SK-N-SH (cell line): ENCODE measurements around the gene CST3. TPM values are rescaled to one million over a fixed set of nuclear protein-coding genes. Genes with fewer than 3 reads are reported as not detected.

Experiments used
- CTCF ChIA-PET: fragments of 300-600, 350-600 bp; formaldehyde crosslinking; extraction: SDS; loops from one replicate; lab custom pipeline; 2021; lab: Yijun Ruan, JAX
- POLR2A ChIA-PET: fragments of 350-600 bp; sonication (Branson Sonifier 250); formaldehyde crosslinking; extraction: SDS; loops from one replicate; lab custom pipeline; 2020; ENCODE audit warnings: antibody characterized with exemption, inconsistent platforms; lab: Yijun Ruan, JAX
- DNase-seq: peaks from one replicate; pipeline ENCODE4 v3.0.0; 2012
- H2AFZ ChIP-seq: fragments of 200-600 bp; sonication (generic); 2 replicates; pipeline ENCODE4 v1.8.1; 2016; ENCODE audit warnings: antibody characterized with exemption, mild to moderate bottlenecking, low read depth
- H3F3A ChIP-seq: fragments of 200-600 bp; sonication (generic); replicated peaks from 2 replicates; pipeline ENCODE3; 2016; ENCODE audit warnings: antibody characterized with exemption, mild to moderate bottlenecking; ENCODE audit not compliant: insufficient read depth
- H3K27ac ChIP-seq, 2 experiments: fragments of 200-500 bp in 1 of 2; fragments of 200-600 bp in 1 of 2; sonication (Bioruptor generic) in 1 of 2; sonication (generic), shearing (Covaris generic) in 1 of 2; 2 replicates each; pipeline versions ENCODE4 v1.5.1 to v1.6.1; 2014 to 2016; ENCODE audit warnings: low read depth in 2 of 2, inconsistent platforms in 1 of 2, low read length in 1 of 2, mild to moderate bottlenecking in 1 of 2, mixed read lengths in 1 of 2
- H3K27me3 ChIP-seq: fragments of 200-600 bp; sonication (generic), shearing (Covaris generic); 2 replicates; pipeline ENCODE4 v1.6.1; 2016; ENCODE audit warnings: mixed run types; ENCODE audit not compliant: insufficient read depth
- H3K36me3 ChIP-seq, 2 experiments: fragments of 200-500 bp in 1 of 2; fragments of 200-600 bp in 1 of 2; sonication (Bioruptor generic) in 1 of 2; sonication (generic) in 1 of 2; replicated peaks in 1 of 2; 2 replicates each; pipeline versions ENCODE3 to v1.5.1; 2014 to 2016; ENCODE audit warnings: low read length in 1 of 2, mild to moderate bottlenecking in 1 of 2; ENCODE audit not compliant: insufficient read depth in 2 of 2, control insufficient read depth in 1 of 2
- H3K4me1 ChIP-seq, 2 experiments: fragments of 200-500 bp in 1 of 2; fragments of 200-600 bp in 1 of 2; sonication (Bioruptor generic) in 1 of 2; sonication (generic), shearing (Covaris generic) in 1 of 2; 2 replicates each; pipeline versions ENCODE4 v1.5.1 to v1.6.1; 2014 to 2016; ENCODE audit warnings: low read depth in 1 of 2, low read length in 1 of 2, mixed run types in 1 of 2; ENCODE audit not compliant: insufficient read depth in 2 of 2, control insufficient read depth in 1 of 2
- H3K4me2 ChIP-seq: fragments of 200-600 bp; sonication (generic), shearing (Covaris generic); 2 replicates; pipeline ENCODE4 v1.6.1; 2017; ENCODE audit warnings: mixed run types
- H3K4me3 ChIP-seq, 2 experiments: fragments of 200-500 bp in 1 of 2; fragments of 200-600 bp in 1 of 2; sonication (Bioruptor generic) in 1 of 2; sonication (generic), shearing (Covaris generic) in 1 of 2; 2 replicates each; pipeline versions ENCODE4 v1.5.1 to v1.8.1; 2014 to 2016; ENCODE audit warnings: low read depth in 2 of 2, inconsistent platforms in 1 of 2, low read length in 1 of 2, mild to moderate bottlenecking in 1 of 2, mixed read lengths in 1 of 2, moderate library complexity in 1 of 2
- H3K79me2 ChIP-seq: fragments of 200-600 bp; sonication (generic); 2 replicates; pipeline ENCODE4 v1.8.1; 2017; ENCODE audit warnings: mild to moderate bottlenecking; ENCODE audit not compliant: insufficient read depth
- H3K9ac ChIP-seq: fragments of 200-600 bp; sonication (generic); 2 replicates; pipeline ENCODE4 v1.6.1; 2017; ENCODE audit warnings: mixed run types
- H3K9me2 ChIP-seq: fragments of 200-600 bp; sonication (generic); 2 replicates; pipeline ENCODE4 v1.6.1; 2017; ENCODE audit warnings: mixed run types
- H3K9me3 ChIP-seq: fragments of 200-600 bp; sonication (generic); 2 replicates; pipeline ENCODE4 v1.6.1; 2017; ENCODE audit warnings: mixed run types, mild to moderate bottlenecking, moderate library complexity
- H4K20me1 ChIP-seq: fragments of 200-600 bp; sonication (generic); 2 replicates; pipeline ENCODE4 v1.6.1; 2017; ENCODE audit warnings: mild to moderate bottlenecking, mixed run types; ENCODE audit not compliant: insufficient read depth
- CHD2 ChIP-seq: fragments of 150-350 bp; IDR thresholded peaks from 2 replicates; pipeline ENCODE4 v1.6.1; 2018; ENCODE audit warnings: low read length; ENCODE audit not compliant: partially characterized antibody
- CTCF ChIP-seq: fragments of 200-600 bp; sonication (generic); IDR thresholded peaks from 2 replicates; pipeline ENCODE4 v1.6.1; 2017; ENCODE audit warnings: antibody characterized with exemption, mild to moderate bottlenecking, moderate library complexity
- EP300 ChIP-seq, 2 experiments: IDR thresholded peaks; 2 replicates each; pipeline versions ENCODE4 v1.4.0 to v1.6.1; 2012; ENCODE audit warnings: borderline replicate concordance in 1 of 2, low read depth in 1 of 2, low read length in 1 of 2
- EZH2phosphoT487 ChIP-seq: fragments of 200-600 bp; sonication (generic); IDR thresholded peaks from 2 replicates; pipeline ENCODE4 v1.6.1; 2017; ENCODE audit warnings: low read depth, mixed run types, mild to moderate bottlenecking, antibody characterized with exemption, moderate library complexity, borderline replicate concordance
- FOXM1 ChIP-seq: IDR thresholded peaks from 2 replicates; pipeline ENCODE4 v1.4.0; 2012; ENCODE audit warnings: low read depth, mild to moderate bottlenecking
- GABPA ChIP-seq: IDR thresholded peaks from 2 replicates; pipeline ENCODE4 v1.4.0; 2012; ENCODE audit warnings: low read depth, mild to moderate bottlenecking
- JUND ChIP-seq: IDR thresholded peaks from 2 replicates; pipeline ENCODE4 v1.4.0; 2012
- MAX ChIP-seq: IDR thresholded peaks from 2 replicates; pipeline ENCODE4 v1.4.0; 2012; ENCODE audit warnings: low read depth
- NFIC ChIP-seq: IDR thresholded peaks from 2 replicates; pipeline ENCODE4 v1.4.0; 2012; ENCODE audit warnings: borderline replicate concordance
- NRF1 ChIP-seq: IDR thresholded peaks from 2 replicates; pipeline ENCODE4 v1.6.1; 2012; ENCODE audit warnings: low read depth, mild to moderate bottlenecking, low read length
- PBX3 ChIP-seq: IDR thresholded peaks from 2 replicates; pipeline ENCODE4; 2012
- POLR2AphosphoS5 ChIP-seq: IDR thresholded peaks from 2 replicates; pipeline ENCODE4 v1.6.1; 2012; ENCODE audit warnings: low read depth, low read length
- RAD21 ChIP-seq: IDR thresholded peaks from 2 replicates; pipeline ENCODE4 v1.6.1; 2012; ENCODE audit warnings: mild to moderate bottlenecking, low read length
- RCOR1 ChIP-seq: fragments of 150-350 bp; IDR thresholded peaks from 2 replicates; pipeline ENCODE4 v1.6.1; 2017; ENCODE audit warnings: antibody characterized with exemption, low read length
- RXRA ChIP-seq: IDR thresholded peaks from 2 replicates; pipeline ENCODE4 v1.4.0; 2012; ENCODE audit warnings: low read depth, mild to moderate bottlenecking, borderline replicate concordance
- SIN3A ChIP-seq: IDR thresholded peaks from 2 replicates; pipeline ENCODE4 v1.6.1; 2012; ENCODE audit warnings: low read depth, mild to moderate bottlenecking, low read length, moderate library complexity, borderline replicate concordance
- SMC3 ChIP-seq: IDR thresholded peaks from 2 replicates; pipeline ENCODE4 v1.6.1; 2012; ENCODE audit warnings: low read depth, low read length, improper control_type of control experiment
- TEAD4 ChIP-seq: IDR thresholded peaks from 2 replicates; pipeline ENCODE4 v1.4.0; 2012; ENCODE audit warnings: mild to moderate bottlenecking, borderline replicate concordance; ENCODE audit not compliant: insufficient read depth
- USF1 ChIP-seq: IDR thresholded peaks from 2 replicates; pipeline ENCODE4 v1.4.0; 2012; ENCODE audit warnings: low read depth, borderline replicate concordance
- WGBS: methylation state at CpG from one replicate; pipeline ENCODE4 v1.1.6; 2017; ENCODE audit warnings: low lambda C conversion rate; 5-methylcytosine and 5-hydroxymethylcytosine counted together
- polyA plus RNA-seq, 3 experiments: library from polyadenylated mRNA; depleted of rRNA; stranded (reverse); fragments of >200 nt; gene quantifications; 2 replicates each; pipeline ENCODE4 v1.2.3, GENCODE V29; 2012

Gene CST3
- polyA plus RNA-seq, 1 of the 3 experiments (the other 2 are of a cell fraction): 428 TPM

GRCh38 chr20:23671479-23671878 lies 33.7 kb upstream of the CST3 start:
- no peaks in the 10 kb centered on the region for H3K9me3 ChIP-seq
- H3K27me3 ChIP-seq: peaks cover 17% of the 10 kb centered on the region; the same call in 1 of the 2 replicates
- CTCF ChIA-PET: no interaction called here
- no peaks in the 10 kb centered on the region for H3K36me3 ChIP-seq
- H3K9ac ChIP-seq: no peak overlapping the region
- no peak overlapping the region for H3K4me3 ChIP-seq
- no peak for DNase-seq
- TF ChIP-seq GABPA (no peak), RXRA (no peak), FOXM1 (no peak), NRF1 (no peak), CHD2 (no peak), SMC3 (no peak), RAD21 (no peak), EP300 (IDR thresholded peaks at IDR 0.05; ENCODE audit: borderline replicate concordance in 1 of 2, low read depth in 1 of 2, low read length in 1 of 2) (no peak), NFIC (no peak), USF1 (no peak), TEAD4 (no peak), MAX (no peak)
- TF ChIP-seq, all 33 proteins: peak for 0
- Histone ChIP-seq H3K9me2 (no peaks in the 10 kb centered on the region), H2AFZ (no peak overlapping the region), H3F3A (no peaks in the 10 kb centered on the region), H3K4me1 (no peaks in the 10 kb centered on the region), H3K79me2 (no peaks in the 10 kb centered on the region), H4K20me1 (no peaks in the 10 kb centered on the region), H3K4me2 (no peak overlapping the region), H3K27ac (no peak overlapping the region)
- 13% methylated on average over 3 of the region's 3 CpGs for WGBS
- POLR2A ChIA-PET: no interaction called here

GRCh38 chr20:23670361-23670760 lies 32.6 kb upstream of the CST3 start:
- ChIA-PET CTCF (no interaction called here), POLR2A (no interaction called here)
- H3K79me2 ChIP-seq: no peaks in the 10 kb centered on the region
- H3K27me3 ChIP-seq: peaks cover 20% of the 10 kb centered on the region; the same call in 1 of the 2 replicates
- no peaks in the 10 kb centered on the region for H4K20me1 ChIP-seq
- H3K9me2 ChIP-seq: no peaks in the 10 kb centered on the region
- TF ChIP-seq SIN3A (no peak), POLR2AphosphoS5 (no peak), RAD21 (no peak), EZH2phosphoT487 (no peak), JUND (no peak), RCOR1 (no peak), GABPA (no peak), SMC3 (no peak), CTCF (no peak), PBX3 (no peak), CHD2 (no peak), NFIC (no peak), USF1 (no peak)
- H3K9me3 ChIP-seq: no peaks in the 10 kb centered on the region
- WGBS: 7% methylated on average over 1 of the region's 1 CpG
- no peak overlapping the region for H3K4me3 ChIP-seq
- H3K27ac ChIP-seq: no peak overlapping the region
- no peaks in the 10 kb centered on the region for H3K4me1 ChIP-seq
- no peaks in the 10 kb centered on the region for H3K36me3 ChIP-seq
- DNase-seq: no peak
- no peaks in the 10 kb centered on the region for H3F3A ChIP-seq
- no peak overlapping the region for H3K9ac ChIP-seq
- no peak overlapping the region for H3K4me2 ChIP-seq
- no peak overlapping the region for H2AFZ ChIP-seq
